PFSK-1 (cell line): ENCODE data around the gene ATP4A.

ENCODE experiments used
- POLR2AphosphoS5 ChIP-seq: IDR thresholded peaks from 2 replicates; pipeline ENCODE4 v1.6.1; 2012; ENCODE audit warnings: low read depth, mild to moderate bottlenecking, control low read depth, low read length, moderate library complexity
- SIN3A ChIP-seq: IDR thresholded peaks from 2 replicates; pipeline ENCODE4 v1.6.1; 2012; ENCODE audit warnings: mild to moderate bottlenecking, low read length, moderate library complexity, borderline replicate concordance; ENCODE audit not compliant: insufficient read depth
- TAF1 ChIP-seq: IDR thresholded peaks from 2 replicates; pipeline ENCODE4 v1.6.1; 2012; ENCODE audit warnings: low read length, control low read depth, borderline replicate concordance; ENCODE audit not compliant: insufficient read depth
- TF ChIP-seq, protein P1 (sequence below), 2 experiments: IDR thresholded peaks; 2 replicates each; pipeline versions ENCODE4 v1.6.1 to v1.8.0; 2011 to 2012; ENCODE audit warnings: low read depth in 2 of 2, low read length in 2 of 2, control low read depth in 1 of 2, inconsistent platforms in 1 of 2, mild to moderate bottlenecking in 1 of 2, moderate library complexity in 1 of 2; ENCODE audit not compliant: insufficient read depth in 1 of 2

DNA sequence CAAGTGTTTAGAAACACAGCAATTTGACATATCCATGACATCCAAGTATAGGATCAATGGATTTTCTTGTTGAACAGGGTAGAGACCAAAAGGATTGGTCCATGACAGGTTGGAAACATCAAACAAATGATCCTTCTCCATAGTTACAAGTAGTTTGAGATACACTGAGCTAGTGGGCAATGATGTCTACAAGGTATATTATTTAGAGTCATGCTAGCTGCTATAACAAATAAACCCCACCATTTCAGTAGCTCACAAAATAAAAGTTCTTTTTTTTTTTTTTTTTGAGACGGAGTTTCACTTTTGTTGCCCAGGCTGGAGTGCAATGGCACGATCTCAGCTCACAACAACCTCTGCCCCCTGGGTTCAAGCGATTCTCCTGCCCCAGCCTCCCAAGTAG lies 44.2 kb upstream of the ATP4A start:
- TF ChIP-seq POLR2AphosphoS5 (no peak), TAF1 (no peak), SIN3A (no peak)
- TF ChIP-seq, protein P1, sequence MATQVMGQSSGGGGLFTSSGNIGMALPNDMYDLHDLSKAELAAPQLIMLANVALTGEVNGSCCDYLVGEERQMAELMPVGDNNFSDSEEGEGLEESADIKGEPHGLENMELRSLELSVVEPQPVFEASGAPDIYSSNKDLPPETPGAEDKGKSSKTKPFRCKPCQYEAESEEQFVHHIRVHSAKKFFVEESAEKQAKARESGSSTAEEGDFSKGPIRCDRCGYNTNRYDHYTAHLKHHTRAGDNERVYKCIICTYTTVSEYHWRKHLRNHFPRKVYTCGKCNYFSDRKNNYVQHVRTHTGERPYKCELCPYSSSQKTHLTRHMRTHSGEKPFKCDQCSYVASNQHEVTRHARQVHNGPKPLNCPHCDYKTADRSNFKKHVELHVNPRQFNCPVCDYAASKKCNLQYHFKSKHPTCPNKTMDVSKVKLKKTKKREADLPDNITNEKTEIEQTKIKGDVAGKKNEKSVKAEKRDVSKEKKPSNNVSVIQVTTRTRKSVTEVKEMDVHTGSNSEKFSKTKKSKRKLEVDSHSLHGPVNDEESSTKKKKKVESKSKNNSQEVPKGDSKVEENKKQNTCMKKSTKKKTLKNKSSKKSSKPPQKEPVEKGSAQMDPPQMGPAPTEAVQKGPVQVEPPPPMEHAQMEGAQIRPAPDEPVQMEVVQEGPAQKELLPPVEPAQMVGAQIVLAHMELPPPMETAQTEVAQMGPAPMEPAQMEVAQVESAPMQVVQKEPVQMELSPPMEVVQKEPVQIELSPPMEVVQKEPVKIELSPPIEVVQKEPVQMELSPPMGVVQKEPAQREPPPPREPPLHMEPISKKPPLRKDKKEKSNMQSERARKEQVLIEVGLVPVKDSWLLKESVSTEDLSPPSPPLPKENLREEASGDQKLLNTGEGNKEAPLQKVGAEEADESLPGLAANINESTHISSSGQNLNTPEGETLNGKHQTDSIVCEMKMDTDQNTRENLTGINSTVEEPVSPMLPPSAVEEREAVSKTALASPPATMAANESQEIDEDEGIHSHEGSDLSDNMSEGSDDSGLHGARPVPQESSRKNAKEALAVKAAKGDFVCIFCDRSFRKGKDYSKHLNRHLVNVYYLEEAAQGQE (IDR thresholded peaks at IDR 0.05; ENCODE audit: insufficient read depth in 1 of 2, low read depth in 2 of 2, low read length in 2 of 2), result no peak
